ENCODE results near the gene XKRX. TPM values are rescaled to one million over a fixed set of nuclear protein-coding genes. Genes with fewer than 3 reads are reported as not detected.

Gene XKRX
- total RNA-seq = under 0.01 TPM in 2 replicates

GRCh38 chrX:100928660-100929613 lies at the start of gene XKRX:
Gene XKRX, minus strand, starts transcription at chrX:100928917. Its CDS starts 613 bp downstream, at chrX:100928304.

GRCh38 chrX:100969408-100969807 lies 40.7 kb upstream of the XKRX start, which contains the start of gene ARL13A:
Gene ARL13A, plus strand, starts transcription at chrX:100969708. Its CDS starts 3,982 bp downstream, at chrX:100973690.

GRCh38 chrX:100874325-100874724 lies 54.4 kb downstream of the XKRX start, which contains the start of gene NOX1:
Gene NOX1, minus strand, starts transcription at chrX:100874359. Its CDS starts 220 bp downstream, at chrX:100874139.

Other genes starting within 250 kb of the XKRX start
- gene SYTL4, start 196.8 kb downstream of the XKRX start, total RNA-seq = 3.5 and 3.6 TPM in 2 replicates
- gene CSTF2, start 108.5 kb downstream of the XKRX start, total RNA-seq = 22.5 and 23.9 TPM in 2 replicates
- gene NOX1, start 54.6 kb downstream of the XKRX start, total RNA-seq = not detected in 2 replicates
- not detected in 2 replicates for gene ARL13A, start 40.8 kb upstream of the XKRX start, total RNA-seq
- gene TRMT2B, start 123.2 kb upstream of the XKRX start, total RNA-seq = 8.3 and 8.7 TPM in 2 replicates
- gene TMEM35A, start 150.0 kb upstream of the XKRX start, total RNA-seq = 5.5 and 6.1 TPM in 2 replicates
- gene CENPI, start 169.3 kb upstream of the XKRX start, total RNA-seq = 20.2 and 35.3 TPM in 2 replicates